Measurements from ENCODE around the gene MMD.

Gene MMD

GRCh38 chr17:55345132-55345531 lies 76.5 kb downstream of the MMD start:
- no peak for DNase-seq

GRCh38 chr17:55344514-55344997 lies 77.1 kb downstream of the MMD start:
- no peak for DNase-seq

- DNase-seq = no peak
These were observed 77.6 kb downstream of the MMD start for GRCh38 chr17:55343900-55344513.

GRCh38 chr17:55342800-55343585 lies 78.6 kb downstream of the MMD start:
- DNase-seq = no peak

Data from NCI-H446 treated with DMSO at 0.1 percent for 48 hours (cell line).